B cell (primary cell): Measurements from ENCODE around the gene LYSMD2. TPM values are rescaled to one million over a fixed set of nuclear protein-coding genes. Genes with fewer than 3 reads are reported as not detected.

Experiments
- ATAC-seq: fragments of 200-7000 bp; cut with Tn5 transposase; one replicate; pipeline ENCODE4 v1.10.0; 2021; ENCODE audit warnings: low read depth, mild to moderate bottlenecking, moderate number of reproducible peaks, moderate library complexity
- CTCF ChIA-PET: fragments of 350-600 bp; sonication (Branson Sonifier 250); formaldehyde crosslinking; loops from one replicate; lab custom pipeline; 2021; ENCODE audit warnings: antibody characterized with exemption, inconsistent platforms; lab: Charles Lee
- POLR2A ChIA-PET: fragments of 350-600 bp; sonication (Branson Sonifier 250); formaldehyde crosslinking; loops from one replicate; lab custom pipeline; 2021; ENCODE audit warnings: antibody characterized with exemption; lab: Charles Lee
- DNase-seq: peaks from one replicate; pipeline ENCODE4 v3.0.0; 2013
- H2AFZ ChIP-seq: 2 replicates; pipeline ENCODE4 v1.6.1; 2012; ENCODE audit warnings: mild to moderate bottlenecking, low read depth, low read length; ENCODE audit not compliant: insufficient read depth, poor library complexity, severe bottlenecking
- H3K27ac ChIP-seq, 2 donors: 1 replicate in 1 of 2; 2 replicates in 1 of 2; pipeline ENCODE4 v1.5.1; 2012 to 2013; ENCODE audit warnings: low read length in 2 of 2, mild to moderate bottlenecking in 2 of 2, moderate library complexity in 1 of 2
- H3K27me3 ChIP-seq, 4 experiments: fragments of 200-600 bp in 1 of 4; sonication (generic) in 1 of 4; replicated peaks in 1 of 4; 1 replicate in 2 of 4; 2 replicates in 2 of 4; pipeline versions ENCODE4 v1.6.1 to v1.7.0; 2013 to 2016; ENCODE audit warnings: low read length in 3 of 4, mild to moderate bottlenecking in 2 of 4, mixed read lengths in 1 of 4, moderate library complexity in 1 of 4; ENCODE audit not compliant: insufficient read depth in 4 of 4, control insufficient read depth in 3 of 4; ENCODE audit errors: control extremely low read depth in 1 of 4
- H3K36me3 ChIP-seq, 2 experiments: replicated peaks in 1 of 2; 1 replicate in 1 of 2; 2 replicates in 1 of 2; pipeline versions ENCODE4 v1.6.1 to v1.7.1; 2013; ENCODE audit warnings: low read length in 1 of 2; ENCODE audit not compliant: insufficient read depth in 2 of 2, control insufficient read depth in 1 of 2; ENCODE audit errors: control extremely low read depth in 1 of 2, extremely low read depth in 1 of 2
- H3K4me1 ChIP-seq, 2 donors: fragments of 200-600 bp in 1 of 2; sonication (generic) in 1 of 2; 1 replicate in 1 of 2; 2 replicates in 1 of 2; pipeline versions ENCODE4 v1.5.1 to v1.6.1; 2013 to 2017; ENCODE audit warnings: low read length in 2 of 2; ENCODE audit not compliant: control insufficient read depth in 2 of 2, insufficient read depth in 2 of 2
- H3K4me2 ChIP-seq: replicated peaks from 2 replicates; pipeline ENCODE3; 2012; ENCODE audit warnings: mild to moderate bottlenecking, low read depth, low read length; ENCODE audit not compliant: poor library complexity, severe bottlenecking
- H3K4me3 ChIP-seq, 5 experiments: fragments of 200-600 bp in 1 of 5; sonication (generic) in 1 of 5; 1 replicate in 3 of 5; 2 replicates in 2 of 5; pipeline versions ENCODE4 v1.5.1 to v1.7.0; 2011 to 2016; ENCODE audit warnings: low read length in 4 of 5, mild to moderate bottlenecking in 4 of 5, low read depth in 2 of 5, control low read depth in 1 of 5, moderate library complexity in 1 of 5; ENCODE audit not compliant: insufficient read depth in 1 of 5; ENCODE audit errors: control extremely low read depth in 1 of 5, extremely low read depth in 1 of 5
- H3K79me2 ChIP-seq: fragments of 200-600 bp; sonication (generic); one replicate; pipeline ENCODE4 v1.6.0; 2016; ENCODE audit warnings: low read length; ENCODE audit not compliant: control insufficient read depth, insufficient read depth
- H3K9ac ChIP-seq: fragments of 200-600 bp; sonication (generic); 2 replicates; pipeline ENCODE4 v1.6.1; 2017; ENCODE audit warnings: mild to moderate bottlenecking, low read length, moderate library complexity
- H3K9me3 ChIP-seq, 3 donors: one replicate each; pipeline versions ENCODE4 v1.6.1 to v1.7.1; 2013; ENCODE audit warnings: low read length in 2 of 3; ENCODE audit not compliant: control insufficient read depth in 2 of 3, insufficient read depth in 1 of 3; ENCODE audit errors: control extremely low read depth in 1 of 3
- H4K20me1 ChIP-seq: 2 replicates; pipeline ENCODE4 v1.6.0; 2012; ENCODE audit warnings: mild to moderate bottlenecking, low read length; ENCODE audit not compliant: insufficient read depth, control insufficient read depth, poor library complexity, severe bottlenecking
- H3K27ac Mint-ChIP-seq: one replicate; pipeline ENCODE4 v1.8.0; 2021; ENCODE audit warnings: mixed read lengths
- H3K27me3 Mint-ChIP-seq: one replicate; pipeline ENCODE4 v1.8.0; 2021; ENCODE audit warnings: mixed read lengths
- H3K4me1 Mint-ChIP-seq: one replicate; pipeline ENCODE4 v1.8.0; 2021; ENCODE audit warnings: mixed read lengths
- H3K4me3 Mint-ChIP-seq: one replicate; pipeline ENCODE4 v1.8.0; 2021; ENCODE audit warnings: mixed read lengths
- H3K9me3 Mint-ChIP-seq: one replicate; pipeline ENCODE4 v1.8.0; 2022; ENCODE audit warnings: mixed read lengths; ENCODE audit not compliant: insufficient read depth
- CTCF ChIP-seq: fragments of 200-600 bp; IDR thresholded peaks from one replicate; pipeline ENCODE4 v1.8.0; 2022; ENCODE audit warnings: antibody characterized with exemption, mild to moderate bottlenecking
- EZH2 ChIP-seq: IDR thresholded peaks from 2 replicates; pipeline ENCODE4 v1.6.1; 2012; ENCODE audit warnings: borderline replicate concordance, low read depth, mild to moderate bottlenecking, moderate library complexity, low read length; ENCODE audit not compliant: insufficient read depth, poor library complexity, severe bottlenecking
- WGBS: methylation state at CpG from one replicate; pipeline ENCODE4 v1.1.5; 2013; ENCODE audit warnings: missing lambda C conversion rate; ENCODE audit not compliant: insufficient coverage; 5-methylcytosine and 5-hydroxymethylcytosine counted together
- intact Hi-C: fragments of 100-400 bp; cut with micrococcal nuclease; formaldehyde crosslinking; loops from one replicate; pipeline ENCODE4 v1.10.0; 2022
- polyA plus RNA-seq: library from polyadenylated mRNA; depleted of rRNA; stranded (reverse); fragments of >200 nt; gene quantifications from 2 replicates; pipeline ENCODE4 v1.2.3, GENCODE V29; 2012
- total RNA-seq, 2 donors: library from RNA; stranded (reverse); fragments of 120-200 nt in 1 of 2; gene quantifications; 1 replicate in 1 of 2; 2 replicates in 1 of 2; pipeline versions ENCODE4 v1.2.3 to v1.2.4, GENCODE V29; 2013 to 2022

The LYSMD2 gene
- total and polyA plus RNA-seq, 2 donors (not counting 1 experiment from before 2014, with no cell fraction given): 31.0 to 48.2 TPM

- Histone ChIP-seq H3K4me2 (no peak overlapping the region), H2AFZ (no peak overlapping the region), H4K20me1 (peaks cover 7% of the 10 kb centered on the region), H3K9me3 (peaks cover 0 to 4% (median 0%) of the 10 kb centered on the region in 3 donors), H3K79me2 (peaks cover 4% of the 10 kb centered on the region), H3K4me1 (peaks cover 8 to 13% of the 10 kb centered on the region in 2 donors), H3K4me3 (no peak overlapping the region), H3K9ac (no peak overlapping the region), H3K27me3 (no peaks in the 10 kb centered on the region), H3K36me3 (peaks cover 0 to 18% of the 10 kb centered on the region in 2 experiments), H3K27ac (no peak overlapping the region)
- H3K4me3 Mint-ChIP-seq: no peak overlapping the region
- 88% methylated on average over 1 of the region's 1 CpG for WGBS
- intact Hi-C loops: no loop called here
- POLR2A ChIA-PET: no interaction called here
- ATAC-seq (no peak), DNase-seq (no peak)
- TF ChIP-seq CTCF (no peak), EZH2 (no peak)
- CTCF ChIA-PET: interaction anchor here (1.0 to 15.9 kb wide), 2 partner anchors 14 to 121 kb away, joined by 3 to 728 read pairs; no protein-coding TSS in a partner anchor
- no peaks in the 10 kb centered on the region for H3K27me3 Mint-ChIP-seq
- H3K4me1 Mint-ChIP-seq: peaks cover 21% of the 10 kb centered on the region
- no peak overlapping the region for H3K27ac Mint-ChIP-seq
- H3K9me3 Mint-ChIP-seq: no peaks in the 10 kb centered on the region
Observed at GRCh38 chr15:51771773-51772172, 34.3 kb upstream of the LYSMD2 start.

- ChIA-PET POLR2A (no interaction called here), CTCF (interaction anchor here (15.9 kb wide), 1 partner anchor 120 kb away, joined by 728 read pairs; no protein-coding TSS in a partner anchor)
- Histone ChIP-seq H3K4me3 (no peak overlapping the region), H3K27me3 (no peaks in the 10 kb centered on the region), H2AFZ (no peak overlapping the region), H3K36me3 (peaks cover 0 to 16% of the 10 kb centered on the region in 2 experiments), H3K9ac (no peak overlapping the region), H4K20me1 (peaks cover under 1% of the 10 kb centered on the region), H3K4me1 (peaks cover 8 to 10% of the 10 kb centered on the region in 2 donors), H3K79me2 (peaks cover 4% of the 10 kb centered on the region), H3K9me3 (peaks cover 0 to 4% (median 0%) of the 10 kb centered on the region in 3 donors), H3K27ac (no peak overlapping the region), H3K4me2 (no peak overlapping the region)
- intact Hi-C loops: no loop called here
- Mint-ChIP-seq H3K9me3 (no peaks in the 10 kb centered on the region), H3K27me3 (no peaks in the 10 kb centered on the region), H3K4me3 (no peak overlapping the region), H3K4me1 (peaks cover 17% of the 10 kb centered on the region), H3K27ac (no peak overlapping the region)
- WGBS: 77% methylated on average over 3 of the region's 3 CpGs
- DNase-seq (no peak), ATAC-seq (no peak)
- TF ChIP-seq EZH2 (no peak), CTCF (no peak)
Observed at GRCh38 chr15:51770902-51771301, 33.4 kb upstream of the LYSMD2 start.
